SKM-1 treated with dmso at 0.1 percent for 144 hours (cell line): Measurements from ENCODE around the gene RUNDC3A.

ENCODE experiments used
- DNase-seq: peaks from one replicate; lab custom pipeline; 2025; ENCODE audit not compliant: unreplicated experiment; lab: John Stamatoyannopoulos, UW

Gene RUNDC3A

DNA sequence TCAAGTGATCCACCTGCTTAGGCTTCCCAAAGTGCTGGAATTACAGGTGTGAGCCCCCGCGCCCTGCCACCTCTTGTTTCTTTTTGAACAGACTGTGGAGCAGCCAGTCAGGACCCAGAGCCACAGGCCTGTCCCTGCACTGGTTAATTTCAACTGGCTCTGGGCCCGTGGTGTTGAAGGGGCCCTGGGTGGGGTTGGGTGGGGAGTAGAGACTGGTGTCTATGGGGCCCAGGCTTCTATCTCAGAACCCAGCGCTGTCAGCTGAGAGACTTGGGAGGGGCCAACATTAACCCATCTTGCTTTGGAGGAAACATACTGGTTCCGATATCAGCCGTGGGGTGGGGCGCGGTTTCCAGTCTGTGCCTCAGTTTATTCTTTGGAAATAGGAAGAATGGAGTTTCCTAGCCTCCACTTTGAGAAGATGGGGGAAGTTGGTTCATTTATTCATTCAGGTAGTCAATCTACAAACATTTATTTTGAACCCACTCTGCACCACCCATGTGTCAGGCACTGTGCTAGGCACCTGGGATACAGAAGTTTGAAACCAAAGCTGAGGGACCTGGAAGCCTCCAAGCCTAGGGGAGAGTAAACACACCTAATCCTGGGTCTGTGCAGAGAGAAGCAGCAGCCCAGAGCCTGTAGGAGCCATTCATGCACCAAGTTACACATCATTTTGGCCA lies 24.9 kb upstream of the RUNDC3A start:
- no peak for DNase-seq

DNA sequence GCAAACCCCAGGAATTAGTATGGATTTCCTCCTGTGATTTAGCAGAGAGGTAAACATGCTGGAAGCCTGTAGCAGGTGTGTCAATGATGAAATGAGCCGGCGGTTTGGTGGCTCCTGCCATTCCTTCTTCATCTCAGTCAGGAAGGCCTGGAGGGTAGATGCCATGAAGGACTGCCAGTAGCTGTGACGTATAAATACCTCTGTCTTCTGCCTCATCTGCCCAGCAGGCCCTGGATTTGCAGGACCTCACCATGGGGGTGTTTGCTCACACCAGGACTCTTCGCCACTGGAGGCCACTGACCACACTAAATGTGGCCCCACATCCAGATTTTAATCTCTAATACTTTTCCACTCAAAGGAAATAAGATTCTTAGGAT lies 24.4 kb upstream of the RUNDC3A start:
- no peak for DNase-seq

DNA sequence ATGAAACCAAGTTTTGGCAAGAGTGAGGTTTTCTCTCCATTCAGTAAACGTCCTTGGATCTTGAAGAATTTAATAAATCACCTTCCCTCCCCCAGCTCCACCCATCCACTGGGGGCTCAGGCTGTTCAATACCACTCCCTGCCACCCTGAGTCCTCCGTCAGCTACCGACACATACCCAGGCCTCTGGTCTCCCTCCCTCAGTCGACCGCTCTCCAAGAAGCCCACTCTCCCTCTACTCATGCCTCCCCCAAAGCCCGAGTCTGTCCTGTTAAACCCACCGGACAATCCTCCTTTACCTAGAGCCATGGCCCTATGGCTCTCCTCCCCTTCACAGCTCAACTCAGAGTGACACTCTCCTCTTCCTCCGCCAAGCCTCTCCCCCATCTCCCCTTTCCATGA lies 20.8 kb upstream of the RUNDC3A start:
- DNase-seq, result no peak

DNA sequence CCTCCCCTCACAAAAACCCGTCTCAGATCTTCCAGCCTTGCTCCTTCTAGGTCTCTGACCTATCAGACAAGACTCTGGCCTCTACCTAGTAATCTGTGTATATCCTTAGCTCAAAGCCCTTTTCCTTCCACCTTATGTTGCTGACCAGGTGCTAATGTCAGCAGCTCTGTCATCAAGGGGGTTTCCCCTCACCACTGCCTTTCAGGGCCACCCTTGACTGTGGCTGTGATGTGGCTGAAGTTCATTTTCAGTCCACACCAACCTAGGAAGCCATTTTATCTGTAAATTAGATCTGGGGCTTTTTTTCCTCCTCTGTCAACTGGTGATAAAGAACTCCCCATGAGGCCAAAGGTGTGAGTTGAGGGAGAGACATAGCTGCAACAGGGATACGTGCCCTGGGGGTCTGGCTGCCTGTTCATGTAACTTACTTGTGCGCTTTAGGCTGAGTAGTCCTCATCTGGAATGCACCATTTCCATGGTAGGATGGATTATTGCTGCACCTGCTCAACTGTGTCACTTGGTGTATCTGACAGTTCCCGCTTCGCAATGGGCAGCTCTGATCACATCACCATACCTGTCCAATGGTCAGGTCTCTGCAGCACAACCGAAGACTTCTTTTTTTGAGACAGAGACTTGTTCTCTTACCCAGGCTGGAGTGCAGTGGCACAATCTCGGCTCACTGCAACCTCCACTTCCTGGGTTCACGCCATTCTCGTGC lies 14.7 kb upstream of the RUNDC3A start:
- no peak for DNase-seq

DNA sequence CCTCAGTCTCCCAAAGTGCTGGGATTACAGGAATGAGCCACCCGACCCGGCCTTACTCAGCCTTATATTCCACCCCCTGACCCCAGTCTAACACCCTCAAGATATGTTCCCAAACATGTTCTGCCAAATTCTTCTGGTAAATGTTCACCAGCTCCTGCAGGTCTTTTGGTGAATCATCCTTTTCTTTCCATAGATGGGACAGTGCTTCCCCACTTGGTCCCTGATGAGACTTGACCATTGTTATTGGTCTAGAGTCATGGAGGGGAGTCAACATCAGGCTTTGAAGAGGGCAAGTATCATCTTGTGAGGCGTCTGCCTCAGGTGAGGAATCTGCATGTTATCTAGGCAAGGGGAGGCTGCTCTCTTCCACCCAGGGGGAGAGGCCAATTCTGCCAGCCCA lies 10.4 kb upstream of the RUNDC3A start:
- DNase-seq, result no peak

DNA sequence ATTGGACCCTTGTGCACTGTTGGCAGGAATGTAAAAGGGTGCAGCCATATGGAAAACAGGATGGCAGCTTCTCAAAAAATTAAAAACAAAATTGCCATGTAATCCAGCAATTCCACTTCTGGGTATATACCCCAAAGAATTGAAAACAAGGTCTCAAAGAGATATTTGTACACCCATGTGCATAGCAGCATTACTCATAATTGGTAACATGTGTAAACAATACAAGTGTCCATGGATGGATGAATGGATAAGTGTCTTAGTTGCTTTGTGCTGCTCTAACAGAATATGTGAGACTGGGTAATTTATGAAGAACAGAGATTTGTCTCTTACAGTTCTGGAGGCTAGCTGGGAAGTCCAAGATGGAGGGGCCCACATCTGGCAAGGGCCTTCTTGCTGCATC lies 3.8 kb upstream of the RUNDC3A start:
- DNase-seq, result no peak

DNA sequence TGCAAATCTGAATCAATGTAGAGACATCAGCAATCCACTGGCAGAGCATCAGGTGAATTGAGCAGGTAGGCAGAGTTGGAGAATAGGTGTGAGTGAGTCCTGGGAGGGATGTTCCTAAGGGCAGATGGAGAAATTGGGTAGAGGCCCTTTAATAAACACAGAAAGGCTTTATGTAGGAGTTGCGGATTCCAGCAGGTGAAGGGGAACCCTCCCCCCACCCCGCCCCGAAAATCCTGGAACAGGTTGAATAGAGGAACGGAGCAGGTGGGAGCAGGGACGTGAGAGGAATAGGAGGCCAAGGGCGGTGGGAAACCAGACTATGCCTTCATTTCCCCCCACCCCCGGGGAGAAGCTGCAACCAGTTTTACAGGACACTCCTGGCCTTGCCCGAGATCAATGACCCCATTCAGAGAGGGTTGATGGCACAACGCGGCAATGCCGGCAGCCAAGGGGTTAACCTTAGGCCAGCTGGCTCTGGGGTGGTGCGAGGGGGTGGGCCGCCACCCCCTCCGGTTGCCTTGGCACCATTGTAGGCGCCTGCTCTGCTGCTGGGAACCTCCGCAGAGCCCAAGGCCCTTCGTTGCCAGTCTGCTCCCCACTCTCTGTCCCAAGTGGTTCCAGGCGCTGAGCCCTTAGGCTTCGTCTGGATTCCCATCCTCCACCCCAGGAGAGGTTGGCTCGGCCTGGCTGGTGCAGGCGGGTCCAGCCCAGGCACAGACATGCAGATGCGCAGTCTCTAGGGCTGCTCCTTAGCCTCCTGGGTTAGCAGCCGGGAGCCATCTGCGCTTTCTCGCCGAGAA lies 814 bp upstream of the RUNDC3A start:
- DNase-seq, result no peak

DNA sequence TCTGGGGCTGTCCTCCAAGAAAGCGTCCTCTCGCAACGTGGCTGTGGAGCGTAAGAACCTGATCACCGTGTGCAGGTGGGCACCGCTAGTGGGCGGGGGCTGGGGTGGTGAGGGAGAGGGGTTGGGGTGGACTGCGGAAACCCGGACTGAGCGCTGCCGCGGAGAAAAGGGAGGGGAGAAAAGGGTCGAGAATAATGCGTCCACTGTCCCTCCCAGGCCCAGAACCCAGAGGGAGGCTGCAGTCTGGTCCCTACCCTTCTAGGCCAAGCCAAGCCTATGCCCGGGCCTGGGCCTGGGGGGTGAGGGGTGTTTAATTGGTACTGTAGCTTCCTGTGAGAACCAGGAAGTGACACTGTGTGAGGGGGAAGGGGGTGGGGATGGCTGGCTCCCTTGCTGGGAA lies 464 bp downstream of the RUNDC3A start:
- no peak for DNase-seq

DNA sequence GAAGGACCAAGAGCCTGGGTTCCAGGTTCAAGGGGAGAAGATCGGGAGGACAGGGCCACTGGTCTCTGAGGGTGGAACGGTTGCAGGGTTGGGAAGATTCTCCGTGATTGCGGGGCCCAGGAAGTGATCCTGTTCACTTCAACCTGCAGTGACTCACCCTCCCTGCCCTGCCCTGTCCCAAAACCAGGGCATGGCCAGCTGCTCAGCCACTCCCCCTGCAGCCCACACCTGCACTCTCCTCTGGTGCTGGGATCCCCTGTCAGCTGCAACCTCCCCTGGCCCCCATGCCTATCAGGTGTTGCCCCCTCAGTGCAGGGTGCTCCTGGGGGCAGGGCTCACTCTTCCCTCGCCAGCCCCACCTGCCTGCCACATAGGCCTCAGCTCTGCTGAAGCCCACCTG lies 1.1 kb downstream of the RUNDC3A start:
- DNase-seq, result no peak

DNA sequence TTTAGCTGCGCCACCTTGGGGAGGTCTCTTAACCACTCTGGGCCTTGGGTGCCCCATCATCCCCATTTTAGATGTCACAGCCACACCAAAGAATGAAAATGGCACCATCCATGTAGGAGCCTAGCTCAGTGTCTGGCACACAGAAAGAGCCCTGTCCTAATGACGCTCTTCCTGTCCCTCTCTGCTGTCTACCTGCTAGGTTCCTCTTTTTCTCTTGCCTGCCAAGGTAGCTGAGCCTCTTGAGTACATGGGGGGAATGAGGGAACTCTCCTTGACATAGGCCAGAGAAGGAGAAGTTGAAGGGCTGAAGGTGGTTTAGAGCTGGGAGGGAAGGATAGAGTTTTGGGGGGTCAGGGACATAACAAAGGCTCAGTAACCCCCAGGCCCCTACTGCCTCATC lies 1.8 kb downstream of the RUNDC3A start:
- DNase-seq, result no peak

DNA sequence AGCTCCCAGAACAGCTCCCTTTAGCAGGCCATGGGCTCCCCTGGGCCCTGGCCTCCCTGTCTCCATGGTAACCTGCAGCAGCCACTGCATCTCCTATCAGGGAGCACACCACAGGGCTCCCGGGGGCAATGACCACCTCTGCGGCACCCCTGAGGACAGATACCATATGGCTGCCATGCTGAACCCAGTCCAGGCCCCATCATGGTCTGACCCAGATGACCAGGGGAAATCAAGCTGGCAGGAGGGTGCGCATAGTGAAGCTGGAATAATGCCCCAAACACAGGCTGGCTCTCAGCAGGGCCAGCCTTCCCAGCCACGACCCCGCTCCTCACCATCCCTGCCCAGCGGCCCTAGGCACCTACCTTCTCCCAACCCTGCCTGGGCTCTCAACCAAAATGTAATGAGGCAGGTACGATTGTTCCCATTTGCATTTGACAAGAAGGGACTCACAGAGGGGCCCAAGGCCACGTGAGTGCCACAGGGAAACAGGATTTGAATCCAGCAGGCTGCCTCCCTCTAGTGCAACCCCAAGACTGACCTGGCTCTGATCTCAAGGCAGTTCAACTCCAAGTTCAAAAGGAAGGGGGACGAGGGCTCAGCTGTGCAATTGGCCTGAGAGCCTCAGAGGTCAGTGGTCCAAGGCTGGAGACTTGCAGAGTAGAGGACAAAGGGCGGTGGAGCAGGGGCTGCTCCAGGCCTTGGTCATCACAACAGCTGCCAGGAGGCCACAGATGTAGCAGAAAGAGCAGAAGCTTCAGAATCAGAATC lies 2.4 kb downstream of the RUNDC3A start:
- no peak for DNase-seq

DNA sequence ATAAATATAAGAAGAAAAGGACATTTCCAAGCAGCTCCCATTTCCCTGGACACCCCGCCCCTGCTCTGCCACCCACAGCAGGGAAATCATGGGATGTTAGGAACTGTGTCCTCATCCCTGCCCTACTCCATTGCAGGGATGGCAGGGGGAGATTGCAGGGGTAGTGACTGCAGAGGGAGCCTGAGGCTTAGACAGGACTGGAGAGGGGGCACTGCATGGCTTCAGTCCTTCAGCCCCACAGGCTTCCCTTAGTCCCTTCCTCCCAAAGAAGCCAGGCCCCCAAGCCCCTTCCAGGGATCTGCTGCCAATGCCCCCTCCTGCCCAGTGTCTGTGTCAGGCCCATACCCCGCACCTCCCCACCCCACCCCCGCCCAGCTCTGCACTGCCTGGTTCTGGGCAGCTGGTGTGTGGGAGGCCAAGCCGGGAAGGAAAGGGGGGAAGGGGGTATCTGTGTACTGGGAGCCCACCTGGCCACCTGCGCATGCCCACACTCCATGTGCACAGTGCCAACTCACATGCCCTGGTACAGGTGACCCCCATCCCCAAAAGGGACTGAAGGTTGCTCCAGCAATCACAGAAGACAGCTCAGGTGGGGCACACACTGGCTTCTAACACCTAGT lies 3.3 kb downstream of the RUNDC3A start:
- DNase-seq, result no peak

DNA sequence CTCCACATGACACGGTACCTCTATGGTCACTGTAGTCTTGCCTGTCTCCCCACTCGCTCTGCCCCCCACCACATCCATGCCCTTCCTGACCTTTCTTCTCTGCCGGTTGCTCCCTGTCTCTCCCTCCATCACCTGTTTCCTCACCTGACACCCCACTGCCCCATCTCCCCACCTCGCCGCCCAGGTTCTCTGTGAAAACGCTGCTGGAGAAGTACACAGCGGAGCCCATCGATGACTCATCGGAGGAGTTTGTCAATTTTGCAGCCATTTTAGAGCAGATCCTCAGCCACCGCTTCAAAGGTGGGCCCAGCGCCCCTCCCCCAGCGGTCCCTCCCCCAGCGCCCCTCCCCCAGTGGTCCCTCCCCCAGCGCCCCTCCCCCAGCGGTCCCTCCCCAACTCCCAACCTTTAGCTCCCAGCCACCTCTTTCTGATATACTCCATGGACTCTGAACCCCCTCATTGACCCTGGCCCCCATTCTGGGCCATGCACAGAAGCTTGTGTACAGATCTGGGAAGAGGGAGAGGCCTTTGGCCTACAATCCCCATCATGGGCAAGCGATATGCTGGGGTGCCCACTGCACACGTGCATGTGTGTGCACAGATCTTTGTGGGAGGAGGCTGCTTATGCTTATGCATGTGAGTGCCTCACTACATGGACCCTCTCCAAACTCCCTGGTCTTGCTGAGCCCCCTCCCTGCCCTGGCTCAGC lies 4.1 kb downstream of the RUNDC3A start:
- DNase-seq, result no peak

DNA sequence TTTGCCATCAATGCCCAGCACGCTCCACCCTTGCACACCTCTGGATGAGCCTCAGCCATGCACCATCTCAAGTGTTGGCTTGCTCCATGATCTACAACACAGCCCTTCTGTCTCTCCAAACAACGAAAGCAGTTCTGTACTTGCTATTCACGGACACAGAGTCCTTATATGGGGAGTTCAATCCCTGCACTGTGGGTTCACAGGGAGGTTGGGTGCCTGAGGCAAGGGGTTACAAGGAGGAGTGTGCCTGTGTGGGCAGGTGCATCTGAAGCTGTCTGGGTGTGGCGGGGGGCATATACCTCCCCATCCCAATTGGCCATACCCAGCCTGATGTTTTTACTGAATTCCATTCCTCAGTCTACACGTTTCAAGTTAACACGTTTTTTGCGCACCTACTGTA lies 5.6 kb downstream of the RUNDC3A start:
- no peak for DNase-seq

DNA sequence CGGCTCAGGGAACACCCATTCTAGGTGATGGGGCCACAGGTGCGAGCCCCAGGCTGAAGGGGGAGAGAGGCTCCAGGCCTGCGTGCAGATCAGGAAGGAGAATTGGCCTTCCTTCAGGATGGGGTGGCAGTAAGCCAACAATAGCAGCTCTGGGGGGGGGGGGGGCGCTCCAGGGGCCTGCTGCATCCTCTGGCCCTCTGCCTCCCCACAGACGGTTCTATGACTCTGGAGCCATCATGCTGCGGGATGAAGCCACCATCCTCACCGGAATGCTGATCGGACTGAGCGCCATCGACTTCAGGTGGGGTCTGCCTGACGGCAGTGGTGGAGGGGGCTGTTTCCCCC lies 6.1 kb downstream of the RUNDC3A start:
- DNase-seq, result no peak

DNA sequence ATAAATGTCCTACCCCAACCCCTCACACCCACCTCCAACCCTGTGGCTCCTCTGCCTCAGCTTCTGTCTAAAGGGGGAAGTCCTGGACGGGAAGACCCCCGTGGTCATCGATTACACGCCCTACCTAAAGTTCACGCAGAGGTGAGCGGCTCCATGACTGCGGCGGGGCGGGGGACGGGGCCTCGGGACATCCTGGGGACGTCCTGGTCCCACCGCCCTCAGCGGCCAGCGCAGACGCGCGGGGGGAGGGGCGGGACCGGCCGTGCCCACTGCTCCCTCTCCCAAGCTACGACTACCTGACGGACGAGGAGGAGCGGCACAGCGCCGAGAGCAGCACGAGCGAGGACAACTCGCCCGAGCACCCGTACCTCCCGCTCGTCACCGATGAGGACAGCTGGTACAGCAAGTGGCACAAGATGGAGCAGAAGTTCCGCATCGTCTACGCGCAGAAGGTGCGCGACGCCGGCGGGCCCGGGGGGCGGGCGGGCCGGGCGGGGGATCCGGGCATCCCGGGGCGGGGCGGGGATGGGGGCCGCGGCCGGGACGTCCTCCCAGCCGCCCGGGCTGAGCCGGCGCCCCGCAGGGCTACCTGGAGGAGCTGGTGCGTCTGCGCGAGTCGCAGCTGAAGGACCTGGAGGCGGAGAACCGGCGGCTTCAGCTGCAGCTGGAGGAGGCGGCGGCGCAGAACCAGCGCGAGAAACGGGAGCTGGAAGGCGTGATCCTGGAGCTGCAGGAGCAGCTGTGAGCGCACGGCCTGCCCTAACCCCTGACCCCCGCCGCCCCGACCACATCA lies 6.7 kb downstream of the RUNDC3A start:
- no peak for DNase-seq

DNA sequence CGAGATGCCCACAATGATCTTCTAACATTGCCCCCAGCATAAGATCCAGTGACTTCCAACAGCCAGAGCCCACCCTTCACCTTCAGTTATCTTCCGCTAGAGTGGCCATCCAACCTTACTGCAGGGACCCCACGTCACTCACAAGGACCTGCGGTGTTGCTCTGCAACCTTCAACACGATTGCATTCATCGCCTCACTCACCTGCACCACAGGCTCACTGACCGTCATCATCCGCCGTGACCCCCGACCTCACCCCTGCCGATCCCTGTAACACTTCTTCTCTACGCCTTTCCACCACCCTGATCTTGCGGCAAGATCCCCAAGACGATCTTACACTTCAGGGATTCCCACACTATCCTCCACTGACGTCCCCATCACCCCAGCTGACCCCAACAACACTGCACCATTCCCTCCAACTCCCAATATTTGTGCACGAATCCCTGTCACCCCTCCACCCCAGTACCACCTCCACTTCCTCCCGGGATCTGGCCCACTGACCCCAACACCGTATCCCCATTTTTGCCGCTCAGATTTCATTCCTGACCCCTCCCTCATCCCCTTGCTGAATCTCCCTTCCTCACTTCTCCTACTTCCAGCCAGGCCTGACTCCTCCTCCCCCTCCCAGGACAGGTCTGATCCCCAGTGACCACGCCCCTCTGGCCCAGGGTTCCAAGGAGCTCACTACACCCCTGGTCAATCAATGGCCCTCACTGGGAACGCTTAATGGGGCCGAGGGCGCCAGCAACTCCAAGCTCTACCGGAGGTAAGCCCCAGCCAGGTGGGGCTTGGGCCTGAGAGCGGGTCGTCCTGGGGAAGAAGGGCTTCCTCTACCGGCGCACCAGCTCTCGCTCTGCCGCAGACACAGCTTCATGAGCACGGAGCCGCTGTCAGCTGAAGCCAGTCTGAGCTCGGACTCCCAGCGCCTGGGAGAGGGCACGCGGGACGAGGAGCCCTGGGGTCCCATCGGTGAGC lies 7.6 kb downstream of the RUNDC3A start:
- DNase-seq, result no peak

DNA sequence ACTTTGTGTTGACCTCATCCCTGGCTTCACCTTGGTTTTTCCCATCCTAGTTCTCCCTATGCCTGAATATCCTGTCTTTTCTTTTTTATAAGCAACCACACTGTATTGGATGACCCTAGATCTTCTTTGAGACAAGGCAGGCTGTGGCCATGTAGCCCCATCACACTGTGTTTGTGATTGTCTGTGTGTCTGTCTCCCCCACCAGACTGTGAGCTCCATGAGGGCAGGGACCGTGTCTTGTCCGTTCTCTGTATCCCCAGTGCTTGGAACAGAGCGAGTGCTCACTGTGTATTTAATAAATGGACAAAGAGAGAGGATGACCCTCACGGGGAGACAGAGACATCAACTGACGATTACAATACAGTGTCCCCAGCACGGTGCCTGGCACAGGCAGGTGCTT lies 9.1 kb downstream of the RUNDC3A start:
- no peak for DNase-seq
